ENCODE data around the gene LRIG2.
A peak's percentile ranks its signal among the peaks of the same experiment; 100 is the strongest.
"Not testable (repeated sequence)": the region's sequence is repeated elsewhere in the genome, so short reads cannot be mapped to it uniquely, and the experiment has no call there.

The LRIG2 gene

DNA sequence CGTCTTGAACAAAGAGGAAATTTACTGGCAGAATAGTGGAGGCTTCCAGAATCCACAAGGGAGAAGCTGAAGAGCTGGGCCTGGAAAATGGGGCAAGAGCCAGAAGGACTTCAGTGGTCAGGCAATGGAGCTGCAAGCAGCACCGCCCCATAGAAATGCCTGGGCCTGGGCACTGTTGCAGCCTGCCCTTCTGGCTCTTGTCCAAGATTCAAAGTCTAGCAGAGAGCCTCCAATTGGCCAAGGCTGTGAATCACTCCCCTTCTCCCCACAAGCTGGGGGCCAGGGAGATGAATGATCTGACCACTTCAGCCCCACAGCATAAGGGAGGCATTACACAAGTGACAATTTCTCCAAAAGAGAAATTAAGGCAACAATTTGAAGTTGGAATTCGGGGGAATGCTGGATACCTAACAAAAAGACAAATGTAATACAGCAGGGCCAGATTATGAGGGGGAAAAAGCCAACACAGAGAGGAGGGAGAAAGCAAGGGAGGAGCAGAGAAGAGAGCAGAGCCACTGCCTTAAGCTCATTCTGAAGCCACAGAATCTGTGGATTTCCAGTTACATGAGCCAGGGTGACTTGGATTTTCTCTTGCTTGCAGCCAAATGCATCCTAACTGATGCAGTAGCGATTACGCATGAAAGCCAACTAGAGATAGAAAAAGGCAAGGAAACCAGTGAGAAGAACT is 80.3 kb downstream of the LRIG2 start:
- Histone ChIP-seq H3K4me1 (ENCODE audit: control insufficient read depth, insufficient read depth, low read length) (no peaks in the 10 kb centered on the region), H3K36me3 (ENCODE audit: control insufficient read depth in 2 of 2, insufficient read depth in 1 of 2, low read length in 2 of 2) (no peaks in the 10 kb centered on the region), H3K4me3 (ENCODE audit: low read depth, low read length) (no peak overlapping the region), H3K9me3 (ENCODE audit: control insufficient read depth, insufficient read depth, low read depth, low read length) (no peaks in the 10 kb centered on the region), H3K27ac (ENCODE audit: extremely low read depth, low read depth, low read length) (no peak overlapping the region)
- POLR2A ChIA-PET: no interaction called here
- CTCF ChIA-PET: interaction anchor here (0.7 to 1.0 kb wide), 2 partner anchors 12 to 78 kb away, joined by 3 read pairs; no protein-coding TSS in a partner anchor
- TF ChIP-seq ZFP37 (tag by site-specific recombination; IDR thresholded peaks at IDR 0.05) (peak; percentile 75; the same call in 1 of the 2 replicates), ZFP41 (tag by site-specific recombination; IDR thresholded peaks at IDR 0.05; ENCODE audit: borderline replicate concordance) (no peak)

GRCh38 chr1:113156368-113156767 is 83.4 kb downstream of the LRIG2 start:
- Histone ChIP-seq H3K4me1 (ENCODE audit: control insufficient read depth, insufficient read depth, low read length) (no peaks in the 10 kb centered on the region), H3K4me3 (ENCODE audit: low read depth, low read length) (no peak overlapping the region), H3K36me3 (ENCODE audit: control insufficient read depth in 2 of 2, insufficient read depth in 1 of 2, low read length in 2 of 2) (no peaks in the 10 kb centered on the region), H3K27ac (ENCODE audit: extremely low read depth, low read depth, low read length) (no peak overlapping the region), H3K9me3 (ENCODE audit: control insufficient read depth, insufficient read depth, low read depth, low read length) (no peaks in the 10 kb centered on the region)
- TF ChIP-seq ZNF292 (tag by site-specific recombination; IDR thresholded peaks at IDR 0.05; ENCODE audit: borderline replicate concordance, low read depth) (no peak), ZNF132 (tag by site-specific recombination; IDR thresholded peaks at IDR 0.05; ENCODE audit: borderline replicate concordance) (no peak), IKZF3 (tag by site-specific recombination; IDR thresholded peaks at IDR 0.05) (no peak)
- POLR2A ChIA-PET: no interaction called here
- CTCF ChIA-PET: no interaction called here

DNA sequence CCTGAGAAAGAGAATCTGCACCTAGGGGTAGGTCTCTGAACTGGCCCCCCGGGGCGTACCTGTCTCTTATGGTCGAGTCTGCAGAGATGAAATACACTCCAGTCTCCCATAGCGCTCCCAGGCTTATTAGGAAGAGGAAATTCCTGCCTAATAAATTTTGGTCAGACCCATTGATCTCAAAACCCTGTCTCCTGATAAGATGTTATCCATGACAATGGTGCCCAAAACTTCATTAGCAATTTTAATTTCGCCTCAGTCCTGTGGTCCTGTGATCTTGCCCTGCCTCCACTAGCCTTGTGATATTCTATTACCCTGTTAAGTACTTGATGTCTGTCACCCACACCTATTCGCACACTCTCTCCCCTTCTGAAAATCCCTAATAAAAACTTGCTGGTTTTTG is 85.7 kb downstream of the LRIG2 start:
- H3K27ac ChIP-seq (ENCODE audit: extremely low read depth, low read depth, low read length); POLR2A ChIA-PET; H3K9me3 ChIP-seq (ENCODE audit: control insufficient read depth, insufficient read depth, low read depth, low read length); H3K4me3 ChIP-seq (ENCODE audit: low read depth, low read length); H3K36me3 ChIP-seq (ENCODE audit: control insufficient read depth in 2 of 2, insufficient read depth in 1 of 2, low read length in 2 of 2); H3K4me1 ChIP-seq (ENCODE audit: control insufficient read depth, insufficient read depth, low read length); CTCF ChIA-PET: not testable (repeated sequence)

DNA sequence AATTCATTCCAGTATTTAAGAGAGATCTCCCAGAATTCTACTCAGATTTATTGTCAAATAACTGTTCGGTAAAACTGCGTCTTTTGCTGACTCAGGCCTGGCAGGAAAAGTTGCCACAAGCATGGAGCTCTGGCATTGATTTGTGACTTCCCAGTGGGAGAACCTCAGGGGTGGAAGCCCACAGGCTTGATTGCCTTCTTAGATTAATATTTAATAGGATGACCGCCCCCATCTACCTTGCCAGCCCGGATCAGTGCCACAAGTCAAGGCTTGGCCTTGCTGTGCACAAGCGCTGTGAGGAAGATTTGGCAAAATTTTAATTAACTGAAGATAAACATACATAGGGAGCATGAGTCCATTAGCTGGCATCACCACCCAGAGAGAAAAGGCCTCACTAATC is 93.5 kb downstream of the LRIG2 start:
- H3K27ac ChIP-seq (ENCODE audit: extremely low read depth, low read depth, low read length): no peak overlapping the region
- H3K4me3 ChIP-seq (ENCODE audit: low read depth, low read length): no peak overlapping the region
- no peaks in the 10 kb centered on the region for H3K4me1 ChIP-seq (ENCODE audit: control insufficient read depth, insufficient read depth, low read length)
- POLR2A ChIA-PET: no interaction called here
- TF ChIP-seq ZIC2 (tag by site-specific recombination; IDR thresholded peaks at IDR 0.05) (peak; percentile 17; the same call in 1 of the 2 replicates), ZNF571 (tag by site-specific recombination; IDR thresholded peaks at IDR 0.05) (no peak)
- no peaks in the 10 kb centered on the region for H3K36me3 ChIP-seq (ENCODE audit: control insufficient read depth in 2 of 2, insufficient read depth in 1 of 2, low read length in 2 of 2)
- no peaks in the 10 kb centered on the region for H3K9me3 ChIP-seq (ENCODE audit: control insufficient read depth, insufficient read depth, low read depth, low read length)
- CTCF ChIA-PET: no interaction called here

DNA sequence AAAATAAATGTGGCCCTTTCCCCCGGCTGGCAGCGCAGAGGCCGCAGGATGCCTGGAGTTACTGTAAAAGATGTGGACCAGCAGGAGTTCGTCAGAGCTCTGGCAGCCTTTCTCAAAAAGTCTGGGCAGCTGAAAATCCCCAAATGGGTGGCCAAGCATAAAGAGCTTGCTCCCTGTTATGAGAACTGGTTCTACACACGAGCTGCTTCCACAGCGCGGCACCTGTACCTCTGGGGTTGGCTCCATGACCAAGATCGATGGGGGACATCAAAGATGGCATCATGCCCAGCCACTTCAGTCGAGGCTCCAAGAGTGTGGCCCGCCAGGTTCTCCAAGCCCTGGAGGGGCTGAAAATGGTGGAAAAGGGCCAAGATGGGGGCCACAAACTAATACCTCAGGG is 95.9 kb downstream of the LRIG2 start:
- POLR2A ChIA-PET: no interaction called here
- H3K36me3 ChIP-seq (ENCODE audit: control insufficient read depth in 2 of 2, insufficient read depth in 1 of 2, low read length in 2 of 2): no peaks in the 10 kb centered on the region
- H3K9me3 ChIP-seq (ENCODE audit: control insufficient read depth, insufficient read depth, low read depth, low read length): no peaks in the 10 kb centered on the region
- CTCF ChIA-PET: interaction anchor here (0.6 kb wide), 1 partner anchor 292 kb away, joined by 3 read pairs; no protein-coding TSS in a partner anchor
- no peak for TF ChIP-seq ZNF521 (tag by site-specific recombination; IDR thresholded peaks at IDR 0.05)
- no peak for TF ChIP-seq ZNF24 (tag by site-specific recombination; IDR thresholded peaks at IDR 0.05)
- TF ChIP-seq HIC1 (tag by site-specific recombination; IDR thresholded peaks at IDR 0.05): no peak
- no peak for TF ChIP-seq REST (tag by site-specific recombination; IDR thresholded peaks at IDR 0.05)
- TF ChIP-seq, protein P1, sequence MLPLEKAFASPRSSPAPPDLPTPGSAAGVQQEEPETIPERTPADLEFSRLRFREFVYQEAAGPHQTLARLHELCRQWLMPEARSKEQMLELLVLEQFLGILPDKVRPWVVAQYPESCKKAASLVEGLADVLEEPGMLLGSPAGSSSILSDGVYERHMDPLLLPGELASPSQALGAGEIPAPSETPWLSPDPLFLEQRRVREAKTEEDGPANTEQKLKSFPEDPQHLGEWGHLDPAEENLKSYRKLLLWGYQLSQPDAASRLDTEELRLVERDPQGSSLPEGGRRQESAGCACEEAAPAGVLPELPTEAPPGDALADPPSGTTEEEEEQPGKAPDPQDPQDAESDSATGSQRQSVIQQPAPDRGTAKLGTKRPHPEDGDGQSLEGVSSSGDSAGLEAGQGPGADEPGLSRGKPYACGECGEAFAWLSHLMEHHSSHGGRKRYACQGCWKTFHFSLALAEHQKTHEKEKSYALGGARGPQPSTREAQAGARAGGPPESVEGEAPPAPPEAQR (tag by site-specific recombination; IDR thresholded peaks at IDR 0.05): no peak
- TF ChIP-seq SETDB1 (IDR thresholded peaks at IDR 0.05; ENCODE audit: insufficient read length, low read length): no peak
- no peak for TF ChIP-seq ZNF791 (tag by site-specific recombination; IDR thresholded peaks at IDR 0.05)
- TF ChIP-seq ZNF658 (tag by site-specific recombination; IDR thresholded peaks at IDR 0.05): no peak
- no peak overlapping the region for H3K4me3 ChIP-seq (ENCODE audit: low read depth, low read length)
- no peak overlapping the region for H3K27ac ChIP-seq (ENCODE audit: extremely low read depth, low read depth, low read length)
- H3K4me1 ChIP-seq (ENCODE audit: control insufficient read depth, insufficient read depth, low read length): no peaks in the 10 kb centered on the region

Measured in HEK293 (cell line).